Measurements from ENCODE around the gene GREM1.

DNA sequence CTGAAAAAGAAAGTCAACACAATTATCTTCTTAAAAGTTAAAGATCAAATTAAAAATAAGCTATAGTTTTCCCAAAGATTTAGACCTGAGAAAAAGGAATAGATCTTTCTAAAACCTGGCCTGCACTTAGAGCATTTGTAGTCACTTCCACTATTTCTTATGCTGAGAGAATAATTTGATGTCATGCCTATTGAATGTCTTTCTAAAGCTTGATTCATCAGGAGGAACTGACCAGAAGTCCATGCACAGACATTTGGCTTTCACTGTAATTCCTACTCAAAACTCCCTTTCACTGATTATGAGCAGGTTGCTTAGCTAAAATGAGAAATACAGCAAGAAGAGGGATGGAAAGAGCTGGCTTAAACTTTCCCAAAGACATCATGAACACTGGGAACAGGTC lies 4.3 kb downstream of the GREM1 start:
- TF ChIP-seq, protein P1, sequence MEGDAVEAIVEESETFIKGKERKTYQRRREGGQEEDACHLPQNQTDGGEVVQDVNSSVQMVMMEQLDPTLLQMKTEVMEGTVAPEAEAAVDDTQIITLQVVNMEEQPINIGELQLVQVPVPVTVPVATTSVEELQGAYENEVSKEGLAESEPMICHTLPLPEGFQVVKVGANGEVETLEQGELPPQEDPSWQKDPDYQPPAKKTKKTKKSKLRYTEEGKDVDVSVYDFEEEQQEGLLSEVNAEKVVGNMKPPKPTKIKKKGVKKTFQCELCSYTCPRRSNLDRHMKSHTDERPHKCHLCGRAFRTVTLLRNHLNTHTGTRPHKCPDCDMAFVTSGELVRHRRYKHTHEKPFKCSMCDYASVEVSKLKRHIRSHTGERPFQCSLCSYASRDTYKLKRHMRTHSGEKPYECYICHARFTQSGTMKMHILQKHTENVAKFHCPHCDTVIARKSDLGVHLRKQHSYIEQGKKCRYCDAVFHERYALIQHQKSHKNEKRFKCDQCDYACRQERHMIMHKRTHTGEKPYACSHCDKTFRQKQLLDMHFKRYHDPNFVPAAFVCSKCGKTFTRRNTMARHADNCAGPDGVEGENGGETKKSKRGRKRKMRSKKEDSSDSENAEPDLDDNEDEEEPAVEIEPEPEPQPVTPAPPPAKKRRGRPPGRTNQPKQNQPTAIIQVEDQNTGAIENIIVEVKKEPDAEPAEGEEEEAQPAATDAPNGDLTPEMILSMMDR (IDR thresholded peaks at IDR 0.05) = no peak
- no peak for TF ChIP-seq POLR2A (IDR thresholded peaks at IDR 0.05)

Data from adrenal gland (tissue), 5 donors.